Type B pancreatic cell (in vitro differentiated cells): ENCODE data around the gene TKT. TPM values are rescaled to one million over a fixed set of nuclear protein-coding genes. Genes with fewer than 3 reads are reported as not detected.

Source experiments
- DNase-seq: peaks from one replicate; pipeline ENCODE4 v3.0.0; 2021; ENCODE audit warnings: mixed read lengths; ENCODE audit not compliant: unreplicated experiment; ENCODE audit errors: extremely low spot score
- H3K27ac Mint-ChIP-seq: 2 replicates; pipeline ENCODE4 v1.8.0; 2021; ENCODE audit warnings: mild to moderate bottlenecking, mixed read lengths
- H3K27me3 Mint-ChIP-seq: 2 replicates; pipeline ENCODE4 v1.8.0; 2021; ENCODE audit warnings: mixed read lengths
- H3K36me3 Mint-ChIP-seq: 2 replicates; pipeline ENCODE4 v1.8.0; 2021; ENCODE audit warnings: mixed read lengths
- H3K4me1 Mint-ChIP-seq: one replicate; pipeline ENCODE4 v1.8.0; 2021; ENCODE audit warnings: mixed read lengths; ENCODE audit not compliant: unreplicated experiment
- H3K4me3 Mint-ChIP-seq: 2 replicates; pipeline ENCODE4 v1.8.0; 2021; ENCODE audit warnings: mild to moderate bottlenecking, mixed read lengths
- H3K9me3 Mint-ChIP-seq: 2 replicates; pipeline ENCODE4 v1.8.0; 2021; ENCODE audit warnings: mixed read lengths
- CTCF ChIP-seq: fragments of 200-600 bp; sonication (generic); conservative IDR thresholded peaks from 2 replicates; pipeline ENCODE4 v1.5.0; 2021; ENCODE audit warnings: antibody characterized with exemption, mild to moderate bottlenecking
- total RNA-seq: library from RNA; stranded (reverse); gene quantifications from 2 replicates; pipeline ENCODE4 v1.2.1, GENCODE V29; 2021; ENCODE audit warnings: low replicate concordance

Gene TKT
- total RNA-seq, 1 donor from 2014 or later, result 318 TPM

- no peak for TF ChIP-seq CTCF
- Mint-ChIP-seq H3K36me3 (peaks cover 23% of the 10 kb centered on the region), H3K9me3 (no peaks in the 10 kb centered on the region), H3K27me3 (no peaks in the 10 kb centered on the region), H3K27ac (peak overlapping the region; percentile 50), H3K4me3 (no peak overlapping the region), H3K4me1 (peaks cover 21% of the 10 kb centered on the region)
- no peak for DNase-seq
Observed at GRCh38 chr3:53242155-53242554, 13.7 kb downstream of the TKT start.

DNA sequence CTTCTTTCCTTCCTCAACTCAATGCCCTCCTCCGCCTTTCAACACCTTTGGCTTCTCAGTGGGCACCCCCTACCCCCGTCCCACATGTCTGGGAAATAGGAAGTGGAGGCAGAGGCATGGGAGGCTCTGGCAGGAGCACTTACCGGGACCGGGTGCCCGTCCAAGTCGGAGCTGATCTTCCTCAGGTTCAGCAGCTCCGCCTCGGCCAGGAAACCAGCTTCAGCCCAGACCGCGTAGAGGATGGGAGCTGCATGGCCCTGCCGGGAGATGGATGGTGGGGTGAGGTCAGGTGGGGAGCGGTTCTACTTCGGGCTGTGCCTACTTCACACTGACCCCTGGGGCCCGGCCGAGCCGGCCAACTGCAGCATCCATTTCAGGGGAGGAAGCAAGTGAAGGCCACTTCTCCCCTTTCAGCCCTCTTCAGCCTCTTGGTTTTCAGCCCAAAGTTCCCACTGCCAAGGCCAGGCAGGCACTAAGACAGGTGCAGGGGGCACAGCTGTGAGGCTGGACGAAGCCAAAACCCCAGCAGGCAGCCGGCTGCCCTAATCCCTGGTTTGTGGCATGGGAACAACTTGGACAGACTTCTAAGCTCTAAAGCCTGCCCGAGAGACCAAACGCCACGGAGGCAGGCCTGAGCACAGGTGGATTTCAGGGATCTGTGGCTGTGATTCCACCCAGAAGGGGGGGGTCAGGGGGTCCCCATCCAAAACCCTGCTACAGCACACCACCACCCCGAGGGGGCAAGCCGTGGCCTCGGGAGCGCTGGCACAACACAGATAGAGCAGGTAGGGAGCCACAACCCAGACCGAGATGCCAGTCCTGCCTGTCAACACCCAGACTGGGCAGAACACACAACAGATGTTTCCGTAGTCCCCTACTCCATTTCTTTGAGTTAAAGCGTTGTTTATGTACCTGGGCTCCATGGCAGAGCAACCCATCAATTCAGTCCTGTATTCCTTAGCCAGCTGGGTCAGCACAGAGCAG is 14.5 kb downstream of the TKT start:
- no peaks in the 10 kb centered on the region for H3K27me3 Mint-ChIP-seq
- peaks cover 21% of the 10 kb centered on the region for H3K4me1 Mint-ChIP-seq
- no peak for DNase-seq
- peaks cover 16% of the 10 kb centered on the region for H3K36me3 Mint-ChIP-seq
- H3K27ac Mint-ChIP-seq, result no peak overlapping the region
- no peaks in the 10 kb centered on the region for H3K9me3 Mint-ChIP-seq
- TF ChIP-seq CTCF, result no peak
- no peak overlapping the region for H3K4me3 Mint-ChIP-seq

DNA sequence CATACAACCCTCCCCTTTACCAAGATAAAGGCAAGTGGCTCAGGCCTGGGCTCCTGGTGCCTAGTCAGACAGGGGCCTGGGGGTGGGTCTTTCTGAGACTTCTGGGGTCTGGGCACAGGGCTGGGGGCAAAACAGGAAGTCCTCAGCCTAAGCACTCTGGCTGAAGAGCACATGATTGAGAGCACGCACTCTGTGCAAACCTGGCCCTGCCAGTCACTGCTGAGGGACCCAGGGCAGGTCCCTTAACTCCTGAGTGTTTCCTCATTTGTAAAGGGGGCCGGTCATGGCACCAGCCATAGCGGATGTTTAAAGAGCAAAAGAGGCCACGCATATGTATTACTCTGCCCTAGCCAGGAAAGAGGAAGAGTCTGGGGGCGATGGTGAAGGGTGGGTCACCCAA is 16.0 kb downstream of the TKT start:
- H3K4me1 Mint-ChIP-seq, result peaks cover 21% of the 10 kb centered on the region
- H3K27ac Mint-ChIP-seq, result no peak overlapping the region
- no peaks in the 10 kb centered on the region for H3K27me3 Mint-ChIP-seq
- no peaks in the 10 kb centered on the region for H3K9me3 Mint-ChIP-seq
- H3K4me3 Mint-ChIP-seq, result no peak overlapping the region
- H3K36me3 Mint-ChIP-seq, result peaks cover 9% of the 10 kb centered on the region
- TF ChIP-seq CTCF, result no peak
- DNase-seq, result no peak

DNA sequence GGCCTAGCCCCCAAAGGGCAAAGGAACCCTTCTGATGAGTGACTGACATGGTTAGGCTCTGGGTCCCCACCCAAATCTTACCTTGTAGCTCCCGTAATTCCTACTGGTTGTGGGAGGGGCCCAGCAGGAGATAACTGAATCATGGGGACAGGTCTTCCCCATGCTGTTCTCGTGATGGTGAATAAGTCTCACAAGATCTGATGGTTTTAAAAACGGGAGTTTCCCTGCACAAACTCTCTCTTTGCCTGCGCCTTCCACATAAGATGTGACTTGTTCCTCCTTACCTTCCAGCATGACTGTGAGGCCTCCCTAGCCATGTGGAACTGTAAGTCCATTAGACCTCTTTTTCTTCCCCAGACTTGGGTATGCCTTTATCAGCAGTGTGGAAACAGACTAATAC is 16.9 kb downstream of the TKT start:
- Mint-ChIP-seq H3K4me3 (no peak overlapping the region), H3K36me3 (peaks cover 9% of the 10 kb centered on the region), H3K9me3 (no peaks in the 10 kb centered on the region), H3K27ac (no peak overlapping the region), H3K4me1 (peaks cover 21% of the 10 kb centered on the region), H3K27me3 (no peaks in the 10 kb centered on the region)
- TF ChIP-seq CTCF, result no peak
- no peak for DNase-seq

DNA sequence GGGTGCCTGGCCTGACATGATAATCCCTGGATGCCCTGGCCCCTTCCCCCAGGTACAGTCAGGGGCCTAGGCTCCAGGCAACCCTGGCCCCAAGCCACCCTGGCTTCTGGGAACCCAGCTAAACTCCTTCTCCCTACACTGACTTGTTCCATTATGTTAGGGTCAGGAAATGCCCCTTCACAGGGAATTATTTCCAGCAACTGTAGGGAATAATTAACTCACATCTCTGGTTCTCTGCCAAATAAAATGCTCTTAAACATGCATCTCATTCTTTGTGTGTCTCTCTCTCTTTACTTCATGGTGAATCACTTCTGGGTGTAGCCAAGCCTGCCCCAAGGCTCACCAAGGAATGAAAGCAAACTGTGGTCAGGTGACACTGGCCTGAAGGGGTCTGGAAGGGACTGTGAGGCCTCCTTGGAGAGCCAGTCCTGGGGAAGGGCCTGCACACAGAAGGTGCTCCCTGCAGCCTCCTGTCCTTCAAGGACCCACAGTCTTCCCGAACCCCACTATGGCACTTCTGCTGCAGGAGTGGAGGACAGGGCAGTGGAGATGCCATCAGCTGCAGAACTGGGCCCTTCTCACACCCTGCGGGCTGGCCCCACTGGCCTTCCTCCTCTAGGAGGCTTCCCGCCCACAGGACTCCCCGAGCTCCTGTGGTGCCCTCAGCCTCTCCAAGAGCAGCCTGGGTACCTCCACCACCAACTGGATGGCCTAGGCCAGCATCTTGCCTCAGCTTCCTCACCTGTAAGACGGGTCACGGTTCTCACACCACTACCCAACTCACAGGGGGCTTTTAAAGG is 17.6 kb downstream of the TKT start:
- H3K4me3 Mint-ChIP-seq, result peak overlapping the region; percentile 53
- H3K27me3 Mint-ChIP-seq, result no peaks in the 10 kb centered on the region
- peaks cover 12% of the 10 kb centered on the region for H3K36me3 Mint-ChIP-seq
- no peak for TF ChIP-seq CTCF
- DNase-seq, result no peak
- peaks cover 14% of the 10 kb centered on the region for H3K4me1 Mint-ChIP-seq
- H3K27ac Mint-ChIP-seq, result peak overlapping the region; percentile 88
- no peaks in the 10 kb centered on the region for H3K9me3 Mint-ChIP-seq
